Measurements from ENCODE around the gene PIK3R2. TPM values are rescaled to one million over a fixed set of nuclear protein-coding genes. Genes with fewer than 3 reads are reported as not detected.

Gene PIK3R2
- total RNA-seq, 1 donor from 2014 or later: 14.8 TPM

DNA sequence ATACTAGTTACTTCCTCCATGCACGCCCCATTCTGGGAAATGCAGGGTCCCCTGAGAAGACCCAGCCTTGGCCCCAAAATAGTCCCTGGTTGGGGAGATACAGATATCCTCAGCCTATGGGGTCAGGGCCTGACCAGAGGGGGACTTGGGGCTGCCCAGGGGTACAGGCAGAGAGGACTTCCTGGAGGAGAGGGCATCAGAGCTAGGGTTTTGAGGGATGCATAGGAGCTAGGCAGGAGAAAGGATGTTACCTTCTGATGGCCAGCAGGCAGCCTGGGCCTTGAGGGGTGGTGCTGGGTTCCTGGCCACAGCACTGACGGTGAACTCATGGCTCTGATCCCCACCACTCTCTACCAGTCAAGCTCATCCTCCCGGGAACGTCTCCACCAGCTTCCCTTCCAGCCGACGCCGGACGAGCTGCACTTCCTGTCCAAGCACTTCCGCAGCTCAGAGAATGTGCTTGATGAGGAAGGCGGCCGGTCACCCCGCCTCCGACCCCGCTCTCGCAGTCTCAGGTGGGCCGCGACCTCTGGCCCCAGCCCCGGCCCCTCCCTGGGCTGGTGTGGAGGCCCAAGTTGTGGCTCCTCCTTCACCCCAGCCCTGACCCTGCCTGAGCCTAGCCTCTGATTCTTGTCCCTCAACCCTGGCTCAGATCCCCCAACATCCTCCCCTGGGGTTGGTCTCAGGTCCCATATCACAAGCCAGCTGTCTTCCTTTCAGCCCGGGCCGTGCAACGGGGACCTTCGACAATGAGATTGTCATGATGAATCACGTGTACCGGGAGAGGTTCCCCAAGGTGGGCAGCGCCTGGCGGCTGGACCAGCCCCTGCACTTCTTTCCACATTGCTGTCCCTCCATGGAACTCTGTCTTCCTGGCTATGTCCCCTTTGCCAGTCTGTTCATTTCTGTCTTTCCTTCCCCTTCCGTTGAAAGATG lies 29.8 kb upstream of the PIK3R2 start:
- DNase-seq (ENCODE audit: low spot score): no peak

DNA sequence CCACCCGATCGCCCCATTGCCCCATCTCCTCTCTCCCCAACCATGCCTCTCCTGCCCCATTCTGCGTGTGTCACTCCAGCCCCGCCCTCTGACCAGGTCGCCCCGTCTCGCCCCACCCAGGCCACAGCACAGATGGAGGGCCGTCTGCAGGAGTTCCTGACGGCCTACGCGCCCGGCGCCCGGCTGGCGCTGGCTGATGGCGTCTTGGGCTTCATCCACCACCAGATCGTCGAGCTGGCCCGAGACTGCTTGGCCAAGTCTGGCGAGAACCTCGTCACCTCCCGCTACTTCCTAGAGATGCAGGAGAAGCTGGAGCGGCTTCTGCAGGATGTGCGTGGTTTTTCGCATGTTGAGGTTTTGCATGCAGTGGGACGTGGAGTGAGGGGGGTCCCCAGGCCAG lies 29.1 kb upstream of the PIK3R2 start:
- DNase-seq (ENCODE audit: low spot score): no peak

DNA sequence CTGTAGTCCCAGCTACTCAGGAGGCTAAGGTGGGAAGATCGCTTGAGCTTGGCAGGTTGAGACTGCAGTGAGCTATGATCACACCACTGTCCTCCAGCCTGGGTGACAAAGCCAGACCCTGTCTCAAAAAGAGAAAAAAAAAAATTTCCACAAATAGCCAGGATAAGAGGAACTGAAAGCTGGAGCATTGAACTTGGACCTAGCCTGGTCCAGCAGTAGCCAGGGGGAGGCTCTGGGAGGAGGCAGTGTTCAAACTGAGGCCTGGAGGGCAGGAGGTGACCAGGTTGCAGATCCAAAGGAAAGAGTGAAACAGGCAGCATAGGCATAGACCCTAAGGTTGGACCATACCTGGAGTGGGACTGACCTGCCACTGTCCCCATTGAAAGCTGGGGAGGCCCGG lies 26.9 kb upstream of the PIK3R2 start:
- DNase-seq (ENCODE audit: low spot score): no peak

DNA sequence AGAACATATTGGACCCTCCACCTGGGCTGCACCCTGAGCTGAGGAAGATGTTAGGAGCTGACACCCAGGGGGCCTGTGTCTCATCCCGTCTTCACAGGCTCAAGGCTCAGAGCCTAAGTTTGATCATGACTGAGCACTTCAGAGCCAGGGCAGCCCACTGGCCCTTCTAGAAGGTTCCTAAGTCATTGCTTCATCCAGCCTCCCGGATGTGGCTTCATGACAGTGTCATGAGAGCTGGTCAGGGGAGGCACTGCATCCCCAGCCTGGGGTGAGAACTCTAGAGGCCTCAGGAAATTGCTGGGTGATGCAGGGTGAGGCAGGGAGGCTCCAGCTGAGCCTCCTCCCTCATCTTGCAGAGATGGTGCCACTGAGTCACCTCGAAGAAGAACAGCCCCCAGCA lies 24.9 kb upstream of the PIK3R2 start:
- DNase-seq (ENCODE audit: low spot score): no peak

DNA sequence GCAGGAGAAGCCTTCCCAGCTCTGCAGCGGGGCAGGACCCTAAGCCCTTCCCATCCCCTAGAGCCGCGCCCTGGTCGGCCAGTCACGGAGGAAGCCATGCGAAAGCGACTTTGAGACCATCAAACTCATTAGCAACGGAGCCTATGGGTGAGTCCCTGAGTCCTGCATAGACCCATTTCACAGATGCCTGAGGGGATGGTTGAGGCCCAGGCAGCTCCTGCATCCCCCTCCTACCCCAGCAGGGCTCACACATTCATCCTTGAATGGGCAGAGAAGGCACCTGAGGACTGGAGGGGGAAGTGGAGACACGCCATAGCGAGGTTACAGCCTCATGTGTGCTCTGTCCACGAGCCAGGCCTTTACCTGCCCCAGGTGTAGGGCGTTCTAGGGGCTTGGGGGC lies 24.2 kb upstream of the PIK3R2 start:
- DNase-seq (ENCODE audit: low spot score): no peak

DNA sequence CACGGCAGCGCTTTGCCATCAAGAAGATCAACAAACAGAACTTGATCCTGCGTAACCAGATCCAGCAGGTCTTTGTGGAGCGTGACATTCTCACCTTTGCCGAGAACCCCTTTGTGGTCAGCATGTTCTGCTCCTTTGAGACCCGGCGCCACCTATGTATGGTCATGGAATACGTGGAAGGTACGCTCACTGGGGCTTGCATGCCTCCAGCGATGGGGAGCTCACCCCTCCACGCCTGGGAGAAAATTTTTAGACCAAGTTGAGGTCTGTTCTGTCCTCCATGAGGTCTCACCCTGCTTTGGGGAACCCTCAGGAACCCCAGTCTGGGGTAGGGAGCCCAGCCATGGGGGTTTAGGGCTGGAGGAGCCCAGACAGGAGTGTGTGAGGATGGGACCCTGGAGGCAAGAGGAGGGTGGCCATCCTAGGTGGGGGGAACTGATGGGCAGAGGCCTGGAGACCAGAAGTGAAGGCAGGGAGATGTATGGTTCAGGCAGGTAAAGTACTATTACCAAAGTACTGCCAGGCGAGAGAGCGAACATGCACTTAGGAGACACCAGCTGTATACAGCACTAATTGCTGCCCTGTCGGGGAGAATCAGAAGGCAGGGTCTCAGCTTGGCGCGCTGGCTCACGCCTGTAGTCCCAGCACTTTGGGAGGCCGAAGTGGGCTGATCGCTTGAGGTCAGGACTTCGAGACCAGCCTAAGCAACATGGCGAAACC lies 22.3 kb upstream of the PIK3R2 start:
- no peak for DNase-seq (ENCODE audit: low spot score)

DNA sequence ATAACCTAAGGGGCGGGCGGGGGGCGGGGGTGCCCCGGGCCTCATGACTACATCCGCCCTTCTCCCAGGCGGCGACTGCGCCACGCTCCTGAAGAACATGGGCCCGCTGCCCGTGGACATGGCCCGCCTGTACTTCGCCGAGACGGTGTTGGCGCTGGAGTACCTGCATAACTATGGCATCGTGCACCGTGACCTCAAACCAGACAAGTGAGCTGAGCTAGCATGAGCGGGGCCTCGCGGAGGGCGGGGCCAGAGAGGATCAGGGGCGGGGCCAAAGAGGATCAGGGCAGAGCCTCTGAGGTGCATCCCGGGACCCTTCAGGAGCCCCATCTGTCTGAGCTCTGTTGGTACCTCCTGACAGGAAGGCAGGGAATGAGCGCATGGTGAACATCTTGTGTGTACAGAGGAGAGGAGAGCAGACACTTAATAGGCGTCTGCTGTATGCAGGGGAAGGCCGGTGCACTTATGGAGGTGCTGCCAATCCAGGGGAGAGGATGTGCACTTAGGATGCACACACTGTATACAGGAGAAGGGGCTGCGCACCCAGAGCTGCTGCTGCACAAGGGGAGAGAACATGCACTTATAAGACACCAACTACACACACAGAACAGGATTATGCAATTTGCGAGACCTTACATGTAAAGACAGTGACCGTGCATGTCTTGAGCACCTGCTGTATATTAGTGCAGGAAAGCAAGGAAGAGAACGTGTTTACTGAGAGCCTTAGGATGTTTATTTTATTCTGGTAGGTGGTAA lies 20.9 kb upstream of the PIK3R2 start:
- DNase-seq (ENCODE audit: low spot score): no peak

DNA sequence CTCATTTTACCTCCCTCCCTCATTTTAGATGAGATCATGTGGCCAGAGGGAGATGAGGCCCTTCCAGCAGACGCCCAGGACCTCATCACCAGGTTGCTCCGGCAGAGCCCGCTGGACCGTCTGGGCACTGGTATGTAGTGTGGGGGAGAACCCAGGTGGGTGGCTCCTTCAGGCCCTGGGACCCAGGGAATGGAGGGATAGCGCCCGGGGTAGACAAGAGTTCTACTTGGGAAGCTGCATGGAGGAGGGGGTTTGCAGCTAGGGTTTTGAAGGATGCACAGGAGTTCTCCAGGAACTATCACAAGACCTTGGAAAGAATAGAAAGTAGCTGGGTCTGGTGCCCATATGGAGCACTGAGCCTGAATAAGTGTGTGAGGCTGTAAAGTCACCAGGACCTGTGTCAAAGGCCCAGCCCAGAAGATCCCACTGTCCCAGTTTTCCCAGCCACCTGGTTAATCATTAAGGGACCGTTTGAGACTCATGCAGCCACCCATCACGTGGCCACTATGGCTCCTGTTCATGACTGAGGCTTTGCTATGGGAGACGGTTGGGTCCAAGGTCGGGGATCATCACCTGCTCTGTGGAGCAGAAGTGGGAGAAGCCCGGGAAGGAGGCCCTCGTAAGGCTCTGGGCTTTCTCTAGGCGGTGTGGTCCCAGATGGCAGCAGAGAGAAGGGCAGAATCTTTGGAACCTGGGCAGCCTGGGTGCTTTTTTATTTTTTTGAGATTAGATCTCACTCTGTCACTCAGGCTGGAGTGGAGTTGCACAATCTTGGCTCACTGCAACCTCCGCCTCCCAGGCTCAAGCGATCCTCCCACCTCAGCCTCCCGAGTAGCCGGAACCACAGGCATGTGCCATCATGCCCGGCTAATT lies 17.0 kb upstream of the PIK3R2 start:
- DNase-seq (ENCODE audit: low spot score): no peak

DNA sequence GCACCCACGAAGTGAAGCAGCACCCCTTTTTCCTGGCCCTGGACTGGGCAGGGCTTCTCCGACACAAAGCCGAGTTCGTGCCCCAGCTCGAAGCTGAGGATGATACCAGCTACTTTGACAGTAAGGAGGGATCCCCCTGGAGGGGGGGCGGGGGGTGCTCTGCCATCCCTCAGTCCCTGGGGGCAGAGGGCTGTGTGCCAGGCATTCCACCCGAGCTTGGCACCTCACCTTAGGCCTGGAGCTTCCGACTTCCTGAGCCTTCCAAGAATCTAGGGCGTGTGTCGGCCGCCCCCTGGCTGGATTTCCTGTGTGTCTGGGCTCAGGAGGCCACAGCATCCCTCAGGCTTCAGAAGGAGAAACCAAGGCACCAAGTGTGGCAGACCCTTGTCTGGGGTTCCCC lies 15.7 kb upstream of the PIK3R2 start:
- DNase-seq (ENCODE audit: low spot score): no peak

DNA sequence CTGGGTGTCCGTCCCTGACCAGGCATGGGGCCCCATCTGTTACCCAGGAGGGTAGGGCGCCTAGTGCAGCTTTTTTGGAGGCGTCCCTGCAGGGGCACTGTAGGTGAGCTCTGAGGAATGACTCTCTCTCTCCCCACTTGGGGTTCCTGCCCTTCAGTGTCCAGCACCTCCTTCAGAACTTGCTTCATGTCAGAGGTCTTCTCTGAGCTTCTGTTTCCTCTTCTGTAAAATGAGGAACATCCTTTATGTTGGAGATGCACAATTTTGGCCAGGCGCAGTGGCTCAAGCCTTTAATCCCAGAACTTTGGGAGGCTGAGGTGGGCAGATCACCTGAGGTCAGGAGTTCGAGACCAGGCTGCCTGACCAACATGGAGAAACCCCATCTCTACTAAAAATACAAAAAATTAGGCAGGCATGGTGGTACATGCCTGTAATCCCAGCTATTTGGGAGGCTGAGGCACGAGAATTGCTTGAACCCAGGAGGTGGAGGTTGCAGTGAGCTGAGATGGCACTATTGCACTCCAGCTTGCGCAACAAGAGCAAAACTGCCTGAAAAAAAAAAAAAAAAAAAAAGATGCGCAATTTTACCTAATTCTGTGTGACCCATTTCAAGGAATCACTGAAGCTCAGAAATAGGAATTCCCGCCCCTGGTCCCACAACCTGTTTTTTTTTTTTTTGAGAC lies 15.2 kb upstream of the PIK3R2 start:
- no peak for DNase-seq (ENCODE audit: low spot score)

DNA sequence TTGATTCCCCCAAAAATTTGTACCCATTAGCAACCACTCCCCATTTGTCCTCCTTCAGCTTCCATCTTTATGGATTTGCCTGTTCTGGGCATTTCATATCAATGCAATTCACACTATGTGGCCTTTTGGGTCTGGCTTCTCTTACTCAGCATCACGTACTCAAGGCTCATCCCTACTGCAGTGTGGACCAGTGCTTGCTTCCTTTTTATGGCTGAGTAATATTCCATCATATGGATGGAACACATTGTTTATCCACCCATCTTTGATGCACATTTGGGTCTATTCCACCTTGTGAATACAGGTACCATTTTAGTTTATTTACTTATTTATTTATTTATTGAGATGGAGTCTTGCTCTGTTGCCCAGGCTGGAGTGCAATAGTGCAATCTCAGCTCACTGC lies 12.5 kb upstream of the PIK3R2 start:
- no peak for DNase-seq (ENCODE audit: low spot score)

DNA sequence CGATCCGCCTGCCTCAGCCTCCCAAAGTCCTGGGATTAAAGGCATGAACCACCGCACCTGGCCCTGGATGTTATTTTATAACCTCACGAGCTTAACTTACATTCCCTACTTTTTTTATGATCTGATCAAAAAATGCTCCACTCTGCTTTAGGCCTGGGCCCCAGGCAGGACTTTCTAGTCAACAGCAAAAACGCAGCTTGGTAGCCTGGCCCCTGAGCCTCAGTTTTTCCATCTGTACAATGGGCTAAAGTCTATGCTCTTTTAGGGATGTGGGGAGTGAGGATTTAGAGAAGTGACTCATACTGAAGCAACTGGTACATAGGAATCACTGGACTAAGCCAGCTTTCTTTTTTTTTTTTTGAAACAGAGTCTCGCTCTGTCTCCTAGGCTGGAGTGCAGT lies 11.9 kb upstream of the PIK3R2 start:
- no peak for DNase-seq (ENCODE audit: low spot score)

DNA sequence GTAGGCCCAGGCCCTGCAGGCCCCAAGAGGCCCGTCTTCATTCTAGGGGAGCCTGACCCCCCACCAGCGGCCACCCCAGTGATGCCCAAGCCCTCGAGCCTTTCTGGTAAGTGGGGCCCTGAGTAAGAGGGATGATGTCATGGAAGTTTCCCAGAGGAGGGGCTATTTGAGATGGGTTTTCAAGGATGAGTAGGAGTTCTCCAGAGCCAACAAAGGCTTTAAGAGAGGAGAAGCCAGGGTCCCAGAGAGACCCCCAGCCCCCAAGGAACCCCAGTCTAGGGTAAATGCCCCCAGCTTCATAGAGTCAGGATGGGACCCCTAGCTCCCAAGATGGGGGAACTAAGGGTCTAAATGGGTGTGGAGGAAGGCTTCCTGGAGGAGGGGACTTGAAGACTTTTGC lies 9.1 kb upstream of the PIK3R2 start:
- DNase-seq (ENCODE audit: low spot score): no peak

DNA sequence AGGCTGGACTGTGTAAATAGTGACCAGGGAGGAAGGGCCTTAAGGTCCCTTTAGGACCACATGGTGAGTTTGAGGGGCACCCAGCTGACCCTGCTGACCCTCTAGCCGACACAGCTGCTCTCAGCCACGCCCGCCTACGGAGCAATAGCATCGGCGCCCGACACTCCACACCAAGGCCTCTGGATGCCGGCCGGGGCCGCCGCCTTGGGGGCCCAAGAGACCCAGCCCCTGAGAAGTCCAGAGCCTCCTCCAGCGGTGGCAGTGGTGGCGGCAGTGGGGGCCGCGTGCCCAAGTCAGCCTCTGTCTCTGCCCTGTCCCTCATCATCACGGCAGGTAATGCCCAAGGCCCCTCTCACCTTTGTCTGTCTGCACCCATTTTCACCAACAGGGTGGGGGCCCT lies 8.6 kb upstream of the PIK3R2 start:
- no peak for DNase-seq (ENCODE audit: low spot score)

DNA sequence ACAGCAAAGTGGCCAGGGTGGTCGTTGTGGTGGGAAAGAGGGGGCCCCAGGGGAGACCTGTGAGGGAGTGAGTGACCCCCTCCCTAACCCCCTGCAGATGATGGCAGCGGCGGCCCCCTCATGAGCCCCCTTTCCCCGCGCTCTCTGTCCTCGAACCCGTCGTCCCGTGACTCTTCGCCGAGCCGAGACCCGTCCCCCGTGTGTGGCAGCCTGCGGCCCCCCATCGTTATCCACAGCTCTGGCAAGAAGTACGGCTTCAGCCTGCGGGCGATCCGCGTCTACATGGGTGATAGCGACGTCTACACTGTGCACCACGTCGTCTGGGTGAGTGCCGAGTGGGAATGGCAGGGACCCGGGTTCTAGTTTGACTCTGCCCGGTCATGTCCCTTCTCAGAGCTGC lies 8.1 kb upstream of the PIK3R2 start:
- DNase-seq (ENCODE audit: low spot score): no peak

DNA sequence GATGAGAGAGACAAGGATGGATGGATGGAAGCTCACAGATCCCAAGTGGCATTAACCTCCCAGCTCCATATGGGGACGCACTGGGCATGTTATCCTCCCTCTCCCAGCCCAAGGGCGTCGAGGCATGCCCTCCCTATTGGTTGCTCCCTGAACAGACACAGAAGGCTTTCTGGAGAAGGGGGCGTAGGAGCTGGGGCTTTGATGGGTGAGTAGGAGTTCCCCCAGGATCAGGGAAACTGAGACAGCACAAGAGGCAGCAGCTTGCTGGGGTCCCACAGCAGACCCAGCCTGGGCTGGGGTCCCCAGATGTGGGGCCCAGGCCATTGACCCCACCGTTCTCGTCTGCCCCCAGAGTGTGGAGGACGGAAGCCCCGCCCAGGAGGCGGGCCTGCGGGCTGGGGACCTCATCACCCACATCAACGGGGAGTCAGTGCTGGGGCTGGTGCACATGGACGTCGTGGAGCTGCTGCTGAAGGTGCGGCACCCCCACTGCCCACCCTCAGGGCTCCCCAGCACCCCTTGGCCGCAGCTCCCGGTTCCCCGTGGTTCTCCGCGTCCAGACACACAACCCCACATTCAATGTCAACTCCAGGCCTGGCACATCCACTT lies 7.5 kb upstream of the PIK3R2 start:
- no peak for DNase-seq (ENCODE audit: low spot score)

DNA sequence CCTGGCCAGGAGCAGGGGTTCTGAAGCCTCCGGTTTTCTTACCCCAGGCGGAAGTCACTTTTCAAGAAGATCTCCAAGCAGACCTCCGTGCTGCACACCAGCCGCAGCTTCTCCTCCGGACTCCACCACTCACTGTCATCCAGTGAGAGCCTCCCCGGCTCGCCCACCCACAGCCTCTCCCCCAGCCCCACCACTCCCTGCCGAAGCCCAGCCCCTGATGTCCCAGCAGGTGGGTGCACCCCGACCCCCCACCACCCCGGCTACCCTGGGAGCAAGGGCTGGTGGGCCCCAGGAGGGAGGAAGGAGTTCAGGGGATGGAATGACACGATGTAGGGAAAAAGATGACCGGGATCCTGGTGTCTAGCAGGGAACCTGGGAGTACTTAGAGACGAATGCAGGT lies 5.6 kb upstream of the PIK3R2 start:
- DNase-seq (ENCODE audit: low spot score): no peak

DNA sequence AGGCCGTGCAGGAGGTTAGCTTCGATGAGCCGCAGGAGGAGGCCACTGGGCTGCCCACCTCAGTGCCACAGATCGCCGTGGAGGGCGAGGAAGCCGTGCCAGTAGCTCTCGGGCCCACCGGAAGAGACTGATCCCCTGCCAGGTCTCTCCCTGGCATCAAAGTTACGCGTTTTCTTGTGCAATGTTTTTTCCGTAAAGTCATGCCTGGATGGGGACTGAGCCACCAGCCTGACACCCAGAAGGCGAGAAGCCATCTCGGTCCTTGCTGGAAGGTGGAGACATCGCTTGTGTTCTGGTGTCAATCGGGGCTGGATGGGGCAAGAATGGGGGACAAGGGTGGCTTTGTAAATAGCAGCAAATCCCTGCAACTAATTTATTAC lies 3.4 kb upstream of the PIK3R2 start:
- no peak for DNase-seq (ENCODE audit: low spot score)

DNA sequence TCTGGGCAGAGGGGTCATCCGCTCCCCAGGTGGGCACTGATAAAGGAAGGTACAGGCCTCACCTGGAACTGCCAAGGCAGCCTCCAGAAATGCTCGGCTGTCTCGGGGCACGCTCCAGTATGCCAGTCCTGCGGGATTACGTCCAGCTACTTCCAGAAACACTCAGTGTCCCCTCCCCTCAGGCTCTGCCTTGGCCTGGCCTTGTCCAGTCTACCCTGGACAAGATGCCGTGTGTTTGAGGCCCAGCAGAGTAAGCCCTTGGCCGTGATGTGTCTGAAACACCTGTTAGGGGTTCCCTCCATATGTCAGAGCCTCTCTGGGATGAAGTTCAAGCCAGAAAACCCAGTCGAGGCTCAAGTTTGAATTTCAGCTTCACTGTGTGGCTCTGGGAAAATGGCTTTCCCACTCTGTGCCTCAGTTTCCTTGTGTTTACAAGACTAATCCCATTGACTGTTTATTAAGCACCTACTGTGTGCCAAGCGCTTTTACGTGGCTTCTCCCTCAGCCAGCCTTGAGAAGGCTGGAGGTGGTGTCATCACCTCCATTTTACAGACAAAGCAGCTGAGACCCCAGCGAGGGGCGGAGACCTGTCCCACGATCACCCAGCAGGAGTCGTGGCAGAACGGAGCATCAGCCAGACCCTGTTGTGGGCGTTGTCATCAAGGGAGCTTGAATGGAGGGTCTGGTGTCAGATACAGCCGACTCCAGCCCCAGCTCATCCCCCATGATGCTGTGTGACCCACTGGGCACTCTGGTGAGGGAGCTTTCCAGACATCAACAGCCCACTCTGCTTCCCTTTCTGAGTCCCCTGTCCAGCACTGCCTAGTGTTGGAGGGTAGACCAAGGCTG lies 2.0 kb upstream of the PIK3R2 start:
- no peak for DNase-seq (ENCODE audit: low spot score)

Measured in mesenteric fat pad (tissue), 1 donor.